WERI-Rb-1 (cell line): ENCODE data around the gene HDDC2.

Source experiments
- DNase-seq: peaks from one replicate; pipeline ENCODE4 v3.0.0-alpha.2; 2020
- H3K27ac ChIP-seq: fragments of 250-450 bp; sonication (Bioruptor Pico); 2 replicates; pipeline ENCODE4 v1.5.1; 2020; ENCODE audit warnings: mild to moderate bottlenecking, moderate library complexity
- H3K27me3 ChIP-seq: fragments of 250-450 bp; sonication (Bioruptor Pico); 2 replicates; pipeline ENCODE4 v1.5.1; 2021; ENCODE audit warnings: mild to moderate bottlenecking, low read depth, moderate library complexity; ENCODE audit not compliant: insufficient read depth, severe bottlenecking
- H3K36me3 ChIP-seq: fragments of 250-450 bp; sonication (Bioruptor Pico); 2 replicates; pipeline ENCODE4 v1.5.1; 2020; ENCODE audit warnings: mild to moderate bottlenecking, moderate library complexity
- H3K4me3 ChIP-seq: 2 replicates; pipeline ENCODE4 v1.5.1; 2011; ENCODE audit warnings: low read depth, mild to moderate bottlenecking, control low read depth, low read length
- H3K9me3 ChIP-seq: fragments of 250-450 bp; sonication (Bioruptor Pico); 2 replicates; pipeline ENCODE4 v1.5.1; 2021; ENCODE audit warnings: mild to moderate bottlenecking, moderate library complexity; ENCODE audit not compliant: severe bottlenecking
- TF ChIP-seq, protein P1 (sequence below): IDR thresholded peaks from 2 replicates; pipeline ENCODE4 v1.5.1; 2011; ENCODE audit warnings: low read depth, mild to moderate bottlenecking, control low read depth, inconsistent platforms, low read length

Gene HDDC2

DNA sequence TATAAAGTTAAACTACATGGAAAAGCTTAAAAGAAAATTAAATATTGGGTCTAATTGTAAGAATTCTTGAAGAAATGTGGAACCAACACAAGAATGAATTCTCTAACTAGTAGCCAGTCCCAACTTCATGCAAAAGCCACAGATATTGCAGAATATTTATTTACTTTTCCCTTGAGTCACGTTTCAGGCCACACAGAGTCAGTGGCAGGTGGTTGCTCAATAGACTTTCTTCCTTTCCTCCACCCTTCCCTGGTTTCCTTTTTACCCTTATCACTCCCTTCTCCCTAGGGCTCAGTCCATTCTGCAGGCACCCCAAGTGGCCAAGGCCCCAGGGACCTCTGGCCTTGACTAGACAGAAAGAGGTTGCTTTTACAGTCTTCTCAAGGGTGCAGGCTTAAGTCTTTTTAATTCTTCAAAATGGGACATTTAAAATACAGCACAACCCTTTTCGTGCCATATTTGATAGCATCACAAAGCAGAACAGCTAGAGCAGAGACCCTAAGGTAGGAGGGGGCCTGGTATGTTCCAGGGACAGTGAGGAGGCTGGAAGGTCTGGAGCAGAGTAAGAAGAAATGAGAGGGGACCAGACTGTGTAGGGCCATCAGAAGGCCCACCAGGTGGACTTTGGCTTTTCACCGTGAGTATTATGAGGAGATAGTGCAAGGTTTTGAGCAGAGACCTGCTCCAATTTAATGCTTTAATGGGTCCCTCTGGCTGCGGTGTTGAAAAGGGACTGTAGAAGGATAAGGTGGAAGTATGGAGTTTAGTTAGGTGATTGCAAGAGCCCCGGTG lies 65.0 kb downstream of the HDDC2 start:
- DNase-seq: no peak
- H3K4me3 ChIP-seq: no peak overlapping the region
- no peaks in the 10 kb centered on the region for H3K27me3 ChIP-seq
- TF ChIP-seq, protein P1, sequence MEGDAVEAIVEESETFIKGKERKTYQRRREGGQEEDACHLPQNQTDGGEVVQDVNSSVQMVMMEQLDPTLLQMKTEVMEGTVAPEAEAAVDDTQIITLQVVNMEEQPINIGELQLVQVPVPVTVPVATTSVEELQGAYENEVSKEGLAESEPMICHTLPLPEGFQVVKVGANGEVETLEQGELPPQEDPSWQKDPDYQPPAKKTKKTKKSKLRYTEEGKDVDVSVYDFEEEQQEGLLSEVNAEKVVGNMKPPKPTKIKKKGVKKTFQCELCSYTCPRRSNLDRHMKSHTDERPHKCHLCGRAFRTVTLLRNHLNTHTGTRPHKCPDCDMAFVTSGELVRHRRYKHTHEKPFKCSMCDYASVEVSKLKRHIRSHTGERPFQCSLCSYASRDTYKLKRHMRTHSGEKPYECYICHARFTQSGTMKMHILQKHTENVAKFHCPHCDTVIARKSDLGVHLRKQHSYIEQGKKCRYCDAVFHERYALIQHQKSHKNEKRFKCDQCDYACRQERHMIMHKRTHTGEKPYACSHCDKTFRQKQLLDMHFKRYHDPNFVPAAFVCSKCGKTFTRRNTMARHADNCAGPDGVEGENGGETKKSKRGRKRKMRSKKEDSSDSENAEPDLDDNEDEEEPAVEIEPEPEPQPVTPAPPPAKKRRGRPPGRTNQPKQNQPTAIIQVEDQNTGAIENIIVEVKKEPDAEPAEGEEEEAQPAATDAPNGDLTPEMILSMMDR: no peak
- no peak overlapping the region for H3K27ac ChIP-seq
- no peaks in the 10 kb centered on the region for H3K9me3 ChIP-seq
- H3K36me3 ChIP-seq: no peaks in the 10 kb centered on the region

DNA sequence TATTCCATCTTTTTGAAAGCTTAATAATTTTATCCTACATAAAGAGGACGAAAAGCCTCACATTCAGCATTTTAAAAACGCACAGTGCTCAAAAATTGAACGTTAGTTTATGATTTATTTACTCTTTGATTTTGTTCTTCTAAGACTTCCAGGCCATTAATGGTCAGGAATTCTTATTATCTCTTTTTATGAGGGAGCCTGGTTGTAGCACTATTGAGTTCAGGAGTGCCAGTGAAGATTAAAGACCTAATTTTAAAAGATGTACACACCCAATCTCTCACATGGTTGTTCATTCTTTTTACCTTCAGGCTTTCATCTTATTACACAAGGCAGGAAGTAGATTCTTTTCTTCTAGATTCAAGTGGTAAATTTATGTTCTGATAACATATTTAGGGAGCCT lies 68.6 kb downstream of the HDDC2 start:
- no peak for DNase-seq
- Histone ChIP-seq H3K27ac (no peak overlapping the region), H3K27me3 (no peaks in the 10 kb centered on the region), H3K9me3 (no peaks in the 10 kb centered on the region), H3K36me3 (no peaks in the 10 kb centered on the region), H3K4me3 (no peak overlapping the region)
- TF ChIP-seq, protein P1: no peak

DNA sequence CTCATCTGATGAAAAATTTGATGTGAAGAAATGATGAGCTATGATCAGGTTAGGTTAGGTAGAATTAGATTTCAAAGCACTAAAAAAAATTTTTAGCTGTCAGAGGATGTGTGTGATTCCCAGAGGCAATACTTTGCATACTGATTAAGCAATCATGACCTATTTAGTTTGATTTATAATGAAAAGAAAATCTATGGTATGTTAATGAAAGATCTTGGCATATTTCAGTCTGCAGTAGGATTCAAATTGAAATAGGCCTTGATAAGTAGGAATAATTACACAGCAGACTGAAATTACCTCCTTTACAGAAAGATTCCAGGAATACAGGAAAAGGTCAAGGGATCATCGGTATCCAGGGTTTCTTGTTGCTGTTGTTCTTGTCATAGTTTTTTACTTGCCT lies 69.3 kb downstream of the HDDC2 start:
- no peak overlapping the region for H3K27ac ChIP-seq
- TF ChIP-seq, protein P1: no peak
- no peak for DNase-seq

DNA sequence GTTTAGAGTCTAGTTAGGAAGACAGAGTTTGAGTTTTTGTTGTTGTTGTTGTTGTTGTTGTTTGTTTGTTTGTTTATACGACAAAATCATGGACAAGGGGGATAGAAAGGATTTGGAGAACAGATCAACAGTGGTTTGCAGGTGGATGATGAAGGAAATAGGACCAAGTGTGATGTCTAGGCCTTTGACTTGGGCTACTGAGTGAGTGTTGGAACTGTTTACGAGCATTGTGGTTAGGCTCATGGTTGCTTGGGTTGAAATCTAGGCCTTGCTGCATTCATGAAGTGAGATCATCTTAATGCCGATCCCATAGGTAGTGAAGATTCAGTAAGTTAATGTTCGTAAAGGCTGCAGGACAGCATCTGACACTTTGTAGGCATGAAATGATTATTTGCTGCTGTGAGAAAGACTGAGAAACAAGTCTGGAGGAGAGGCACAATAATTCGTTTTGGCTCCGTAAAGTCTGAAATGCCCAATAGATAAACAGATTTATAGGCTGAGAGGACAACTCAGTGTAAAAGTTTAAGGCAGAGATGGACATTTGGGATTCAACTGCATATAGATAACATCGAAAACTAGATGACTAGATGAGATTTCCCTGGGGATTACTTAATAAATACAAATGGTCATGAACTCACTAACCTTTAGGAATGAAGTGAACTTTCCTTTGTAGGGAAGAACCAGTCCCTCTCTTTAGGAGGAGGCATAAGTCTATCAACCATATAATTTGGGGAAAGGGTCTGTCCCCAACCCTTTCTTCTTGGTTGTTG lies 70.0 kb downstream of the HDDC2 start:
- Histone ChIP-seq H3K4me3 (no peak overlapping the region), H3K9me3 (no peaks in the 10 kb centered on the region), H3K27ac (no peak overlapping the region), H3K27me3 (no peaks in the 10 kb centered on the region), H3K36me3 (no peaks in the 10 kb centered on the region)
- no peak for DNase-seq
- TF ChIP-seq, protein P1: no peak

More for the DNA sequence above, 69.3 kb downstream of the HDDC2 start:
- Histone ChIP-seq H3K27me3 (no peaks in the 10 kb centered on the region), H3K4me3 (no peak overlapping the region), H3K9me3 (no peaks in the 10 kb centered on the region), H3K36me3 (no peaks in the 10 kb centered on the region)

DNA sequence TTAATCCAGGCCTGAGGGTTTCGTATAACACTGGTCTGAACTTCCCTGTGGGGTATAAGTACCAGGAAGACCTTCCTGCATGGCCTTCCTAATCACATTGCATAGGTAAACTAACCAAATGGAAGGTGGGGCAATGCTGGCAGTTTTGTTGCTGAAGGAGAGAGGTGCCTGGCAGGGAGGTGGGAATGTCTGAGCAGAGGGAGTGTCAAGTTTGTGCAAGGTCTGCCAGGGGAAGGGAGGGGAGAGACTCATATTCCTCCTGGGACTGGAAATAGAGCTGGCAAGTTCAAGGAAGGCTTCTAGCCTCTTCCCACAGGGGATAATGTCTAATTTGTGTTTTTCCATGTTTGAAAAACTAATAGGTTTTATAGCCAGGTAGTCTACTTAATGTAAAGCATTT lies 70.6 kb downstream of the HDDC2 start:
- no peak overlapping the region for H3K27ac ChIP-seq
- no peak for DNase-seq
- no peaks in the 10 kb centered on the region for H3K36me3 ChIP-seq
- H3K9me3 ChIP-seq: no peaks in the 10 kb centered on the region
- TF ChIP-seq, protein P1: no peak
- H3K4me3 ChIP-seq: no peak overlapping the region
- no peaks in the 10 kb centered on the region for H3K27me3 ChIP-seq
